Head of caudate nucleus (tissue), 42 donors: Measurements from ENCODE around the gene ARID5B.

Experiments
- DNase-seq, 42 donors: peaks; one replicate each; pipeline versions ENCODE4 v3.0.0 to v3.0.0-alpha.2; 2020 to 2021; ENCODE audit warnings: mixed read lengths in 7 of 42
- intact Hi-C: fragments of 100-400 bp; cut with DNase I; formaldehyde crosslinking; loops from one replicate; pipeline ENCODE4 v1.15.0; 2022

The ARID5B gene

GRCh38 chr10:61919646-61920215, 18.2 kb downstream of the ARID5B start:
- intact Hi-C loops = no loop called here
- DNase-seq = no peak

DNA sequence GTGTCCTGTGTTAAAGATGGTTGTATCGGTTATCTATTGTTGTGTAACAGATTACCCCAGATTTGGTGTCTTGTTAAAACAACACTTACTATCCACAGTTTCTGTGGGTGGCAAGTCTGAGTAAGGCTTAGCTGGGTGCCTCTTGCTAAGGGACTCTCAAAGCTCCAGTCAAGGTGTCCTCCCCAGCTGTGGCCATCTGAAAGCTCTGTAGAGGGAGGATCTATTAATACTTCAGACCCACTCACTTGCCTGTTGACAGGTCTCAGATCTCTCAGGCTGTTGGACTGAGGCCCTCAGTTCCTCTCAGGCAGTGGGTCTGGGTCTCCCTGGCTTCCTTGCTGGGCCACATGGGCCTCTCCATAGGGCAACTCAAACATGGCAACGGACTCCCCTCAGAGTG, 19.6 kb downstream of the ARID5B start:
- DNase-seq = no peak
- intact Hi-C loops = no loop called here

- intact Hi-C loops = no loop called here
- DNase-seq = no peak
Measured at GRCh38 chr10:61923210-61923949, 21.9 kb downstream of the ARID5B start.

- intact Hi-C loops = no loop called here
- DNase-seq = no peak
Measured at GRCh38 chr10:61923950-61924274, 22.4 kb downstream of the ARID5B start.

DNA sequence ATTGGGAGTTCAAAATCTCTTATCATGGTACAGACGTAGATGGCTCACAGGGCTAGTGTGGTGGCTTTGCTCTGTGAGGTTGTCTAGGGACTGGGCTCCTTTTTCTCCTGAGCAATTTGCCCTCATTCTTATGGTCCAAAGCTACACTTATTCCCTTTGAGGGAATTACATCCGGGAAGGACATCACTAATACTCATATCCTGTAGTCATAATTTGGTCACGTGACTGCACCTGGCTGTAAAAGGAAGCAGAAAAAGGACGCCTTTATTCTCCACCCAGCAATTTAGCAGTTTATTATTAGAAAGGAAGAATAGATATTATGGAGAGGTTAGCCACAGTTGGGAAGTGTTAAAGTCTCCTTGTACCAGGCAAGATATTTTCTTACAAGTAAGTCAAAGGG, 28.1 kb downstream of the ARID5B start:
- DNase-seq = no peak
- intact Hi-C loops = no loop called here

DNA sequence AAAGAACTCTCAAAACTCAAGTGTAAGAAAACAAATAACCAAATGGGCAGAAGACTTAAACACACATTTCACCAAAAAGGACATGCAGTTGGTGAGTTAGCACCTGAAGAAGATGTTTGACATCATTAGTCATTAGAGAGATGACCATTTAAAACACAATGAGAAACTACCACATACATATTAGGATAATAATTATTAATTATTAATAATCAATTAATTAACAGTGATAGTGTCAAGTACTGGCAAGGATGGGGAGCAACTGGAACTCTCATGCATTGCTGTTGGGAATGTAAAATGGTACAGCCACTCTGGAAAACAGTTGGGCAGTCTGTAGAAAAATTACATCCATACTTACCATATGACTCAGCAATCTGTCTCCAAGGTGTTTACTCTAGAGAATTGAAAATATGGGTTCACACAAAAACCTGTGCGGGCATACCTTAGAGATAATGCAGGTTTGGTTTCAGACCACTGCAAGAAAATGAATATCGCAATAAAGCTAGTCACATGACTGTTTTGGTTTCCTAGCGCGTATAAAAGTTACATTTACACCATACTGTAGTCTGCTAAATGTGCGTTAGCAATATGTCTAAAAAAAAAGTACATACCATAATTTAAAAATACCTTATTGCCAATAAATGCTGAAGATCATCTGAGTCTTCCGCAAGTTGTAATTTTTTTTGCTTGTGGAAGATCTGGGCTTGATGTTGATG, 30.3 kb downstream of the ARID5B start:
- intact Hi-C loops = no loop called here
- DNase-seq = no peak

- intact Hi-C loops = no loop called here
- no peak for DNase-seq
Measured at GRCh38 chr10:61933859-61934555, 32.5 kb downstream of the ARID5B start.

- intact Hi-C loops = no loop called here
Measured at GRCh38 chr10:61935077-61935476, 33.6 kb downstream of the ARID5B start.

GRCh38 chr10:61936770-61937169, 35.3 kb downstream of the ARID5B start:
- intact Hi-C loops = no loop called here
- no peak for DNase-seq

More at GRCh38 chr10:61935077-61935476, 33.6 kb downstream of the ARID5B start:
- DNase-seq = no peak

DNA sequence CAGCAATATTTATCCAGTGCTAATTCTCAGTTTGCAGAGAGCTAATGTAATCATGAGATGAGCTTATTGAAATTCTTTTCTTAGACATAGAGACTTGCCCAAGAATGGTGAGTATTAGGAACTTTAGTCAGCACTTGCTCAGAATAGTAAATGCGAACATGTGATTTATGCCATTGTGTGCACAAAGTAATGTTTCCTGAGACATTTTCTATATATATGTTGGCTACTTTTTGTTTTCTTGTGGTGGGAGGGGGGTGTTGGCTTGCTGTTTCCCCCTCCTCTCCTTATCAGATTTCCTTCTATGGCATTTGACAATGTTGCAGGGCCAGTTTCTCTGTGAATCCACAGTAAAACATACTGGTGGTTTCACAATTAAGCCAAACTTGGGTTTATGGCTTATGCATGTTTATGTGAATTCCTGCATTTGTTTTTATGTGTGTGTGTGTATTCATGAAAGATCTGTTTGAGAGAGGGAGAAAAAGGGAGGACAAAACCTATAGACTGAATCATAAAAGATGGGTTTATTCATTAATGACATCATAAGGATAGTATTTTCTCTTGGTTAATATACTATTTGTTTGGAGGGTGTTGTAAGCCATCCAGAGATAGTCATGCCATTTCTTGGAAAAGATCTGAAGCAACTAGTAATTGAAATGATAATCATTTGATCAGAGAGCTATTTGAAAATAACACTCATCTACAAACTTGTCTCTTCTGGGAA, 36.3 kb downstream of the ARID5B start:
- intact Hi-C loops = no loop called here
- DNase-seq = no peak

DNA sequence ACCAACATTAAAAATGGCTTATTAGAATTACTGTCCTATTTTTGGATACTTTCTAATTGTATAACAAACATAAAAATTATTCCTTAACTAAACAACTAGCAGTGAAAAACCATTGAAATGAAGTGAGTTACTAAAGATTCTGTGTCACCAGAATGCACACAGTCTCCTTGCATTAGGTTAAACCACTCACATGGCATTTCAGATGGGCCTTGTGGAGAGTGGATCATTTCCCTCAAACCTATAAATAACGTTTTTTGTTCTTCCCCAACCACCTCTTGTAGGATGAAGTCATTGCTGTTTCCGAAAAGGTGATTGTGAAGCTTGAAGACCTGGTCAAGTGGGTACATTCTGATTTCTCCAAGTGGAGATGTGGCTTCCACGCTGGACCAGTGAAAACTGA, 38.4 kb downstream of the ARID5B start:
- intact Hi-C loops = no loop called here
- no peak for DNase-seq

GRCh38 chr10:61941202-61941681, 39.7 kb downstream of the ARID5B start:
- intact Hi-C loops = no loop called here
- DNase-seq = no peak

GRCh38 chr10:61942604-61943461, 41.3 kb downstream of the ARID5B start:
- intact Hi-C loops = no loop called here
- no peak for DNase-seq

DNA sequence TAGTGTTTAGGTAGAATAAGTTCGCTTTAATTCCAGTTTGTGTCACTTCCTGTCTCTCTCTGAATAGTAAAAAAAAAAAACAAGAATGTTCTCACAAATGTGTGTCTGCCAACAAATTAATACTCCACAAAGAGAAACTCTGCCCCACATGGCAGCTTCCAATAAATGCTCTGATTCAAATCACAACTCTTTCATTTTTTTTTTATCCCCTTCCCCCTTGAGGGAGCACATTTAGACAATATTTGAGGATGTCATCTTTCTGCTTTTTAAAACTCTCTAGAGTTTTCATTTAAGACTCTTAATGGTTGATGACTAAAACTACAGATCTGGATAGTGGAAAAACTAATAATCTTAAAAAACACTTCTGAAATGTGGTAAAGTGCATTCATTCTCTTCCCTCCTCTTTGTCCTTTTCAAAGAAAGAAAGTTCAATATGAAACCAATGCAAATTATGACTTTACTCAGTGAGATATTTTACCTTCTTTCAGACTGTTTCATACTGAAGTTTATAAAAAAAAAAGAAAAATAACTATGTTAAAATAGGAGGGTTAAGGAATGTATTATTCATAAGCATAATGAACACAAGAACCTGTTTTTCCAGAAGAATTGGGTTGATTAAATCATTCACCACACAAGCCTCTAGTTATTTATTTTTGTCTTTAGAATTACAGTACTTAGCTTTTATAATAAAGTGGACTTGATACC, 42.3 kb downstream of the ARID5B start:
- peak in 3 of 42 donors; percentile 10 to 16 (median 10) for DNase-seq
- intact Hi-C loops = no loop called here

DNA sequence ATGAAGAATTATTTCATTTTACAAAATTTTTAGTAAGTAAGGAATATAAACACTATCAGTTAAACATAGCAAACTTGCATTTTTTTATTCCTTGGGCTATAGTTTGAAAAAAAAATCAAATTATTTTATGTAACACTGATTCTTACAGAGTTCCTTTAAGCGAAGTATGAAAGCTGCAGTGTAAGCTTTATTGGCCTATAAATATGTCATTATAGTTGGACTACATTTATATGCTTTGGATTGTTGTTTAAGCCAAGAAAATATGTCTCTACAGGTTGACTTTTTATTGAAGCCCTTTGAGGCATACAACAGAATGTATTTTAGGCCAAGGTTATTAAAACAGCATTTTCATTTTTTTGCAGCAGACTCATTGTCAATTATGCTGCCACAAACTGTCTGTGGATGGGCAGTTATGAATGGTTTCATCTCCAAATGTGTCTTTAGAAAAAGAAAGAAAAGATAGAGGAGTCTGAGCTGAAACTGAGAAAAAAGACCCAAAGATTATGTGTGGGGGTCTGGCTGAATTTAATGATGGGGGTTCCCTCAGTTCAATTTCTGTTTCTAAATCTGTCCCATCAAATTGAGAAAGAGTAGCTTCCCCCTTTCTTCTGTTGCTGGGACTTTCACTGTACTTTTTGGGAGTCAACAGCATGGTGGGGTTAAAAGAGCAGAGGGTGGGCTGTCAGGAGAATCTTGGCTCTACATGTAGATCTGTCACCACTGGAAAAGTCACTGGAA, 43.1 kb downstream of the ARID5B start:
- intact Hi-C loops = no loop called here
- DNase-seq = no peak

DNA sequence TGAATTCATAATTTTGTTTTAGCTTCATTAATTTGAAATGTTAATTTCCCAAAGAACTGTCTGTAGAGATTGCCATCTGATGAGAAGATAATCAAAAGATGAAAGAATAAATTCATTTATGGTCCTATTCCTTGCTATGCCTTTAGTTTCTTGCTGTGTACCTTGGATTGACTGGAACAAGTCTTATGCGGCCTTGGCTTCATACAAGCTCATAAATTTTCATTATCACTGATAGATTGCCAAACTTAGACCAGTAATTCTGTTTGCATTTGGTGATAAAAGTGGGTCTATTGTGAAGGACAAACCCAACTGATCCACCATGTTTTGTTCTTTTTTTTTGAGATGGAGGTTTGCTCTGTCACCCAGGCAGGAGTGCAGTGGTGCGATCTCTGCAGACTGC, 48.2 kb downstream of the ARID5B start:
- intact Hi-C loops = no loop called here
- no peak for DNase-seq
